ENCODE data around the gene PPAT. TPM values are rescaled to one million over a fixed set of nuclear protein-coding genes. Genes with fewer than 3 reads are reported as not detected.
"Not testable (repeated sequence)": the region's sequence is repeated elsewhere in the genome, so short reads cannot be mapped to it uniquely, and the experiment has no call there.

PPAT gene
- total RNA-seq, 1 donor from 2014 or later = 30.9 TPM

GRCh38 chr4:56374956-56375355, 60.5 kb downstream of the PPAT start:
- Mint-ChIP-seq H3K4me3 (no peak overlapping the region), H3K4me1 (peaks cover 20% of the 10 kb centered on the region)
- no peak for DNase-seq (ENCODE audit: low spot score in 2 of 2, unreplicated experiment in 2 of 2)

GRCh38 chr4:56372774-56373173, 62.6 kb downstream of the PPAT start:
- Mint-ChIP-seq H3K27ac (no peak overlapping the region), H3K4me3 (no peak overlapping the region), H3K27me3 (ENCODE audit: low read depth) (no peaks in the 10 kb centered on the region), H3K4me1 (peaks cover 20% of the 10 kb centered on the region), H3K36me3 (peaks cover 39% of the 10 kb centered on the region), H3K9me3 (peaks cover 4% of the 10 kb centered on the region)
- no peak for DNase-seq (ENCODE audit: low spot score in 2 of 2, unreplicated experiment in 2 of 2)
- no peak for TF ChIP-seq CTCF (IDR thresholded peaks at IDR 0.05; ENCODE audit: unreplicated experiment)

More at GRCh38 chr4:56374956-56375355, 60.5 kb downstream of the PPAT start:
- Mint-ChIP-seq H3K27ac (peak overlapping the region; percentile 50), H3K9me3 (no peaks in the 10 kb centered on the region), H3K36me3 (peaks cover 22% of the 10 kb centered on the region), H3K27me3 (ENCODE audit: low read depth) (no peaks in the 10 kb centered on the region)
- no peak for TF ChIP-seq CTCF (IDR thresholded peaks at IDR 0.05; ENCODE audit: unreplicated experiment)

GRCh38 chr4:56371426-56372220, 63.8 kb downstream of the PPAT start:
- H3K9me3 Mint-ChIP-seq = peaks cover 4% of the 10 kb centered on the region
- H3K27me3 Mint-ChIP-seq (ENCODE audit: low read depth) = no peaks in the 10 kb centered on the region
- peaks cover 20% of the 10 kb centered on the region for H3K4me1 Mint-ChIP-seq
- H3K36me3 Mint-ChIP-seq = peaks cover 34% of the 10 kb centered on the region
- DNase-seq (ENCODE audit: low spot score in 2 of 2, unreplicated experiment in 2 of 2) = no peak
- peak overlapping the region; percentile 65 for H3K27ac Mint-ChIP-seq
- H3K4me3 Mint-ChIP-seq = no peak overlapping the region
- TF ChIP-seq CTCF (IDR thresholded peaks at IDR 0.05; ENCODE audit: unreplicated experiment) = no peak

GRCh38 chr4:56370377-56370776, 65.0 kb downstream of the PPAT start:
- H3K27ac Mint-ChIP-seq = no peak overlapping the region
- no peak for DNase-seq (ENCODE audit: low spot score in 2 of 2, unreplicated experiment in 2 of 2)
- TF ChIP-seq CTCF (IDR thresholded peaks at IDR 0.05; ENCODE audit: unreplicated experiment) = no peak
- peaks cover 7% of the 10 kb centered on the region for H3K9me3 Mint-ChIP-seq
- peaks cover 16% of the 10 kb centered on the region for H3K4me1 Mint-ChIP-seq
- H3K4me3 Mint-ChIP-seq = no peak overlapping the region
- H3K36me3 Mint-ChIP-seq = peaks cover 31% of the 10 kb centered on the region
- H3K27me3 Mint-ChIP-seq (ENCODE audit: low read depth) = no peaks in the 10 kb centered on the region

GRCh38 chr4:56362981-56363380, 72.4 kb downstream of the PPAT start:
- H3K27me3 Mint-ChIP-seq (ENCODE audit: low read depth); DNase-seq (ENCODE audit: low spot score in 2 of 2, unreplicated experiment in 2 of 2); H3K27ac Mint-ChIP-seq; H3K4me3 Mint-ChIP-seq; H3K9me3 Mint-ChIP-seq; H3K4me1 Mint-ChIP-seq: not testable (repeated sequence)
- peaks cover 58% of the 10 kb centered on the region for H3K36me3 Mint-ChIP-seq

GRCh38 chr4:56360071-56360470, 75.3 kb downstream of the PPAT start:
- Mint-ChIP-seq H3K27me3 (ENCODE audit: low read depth) (no peaks in the 10 kb centered on the region), H3K9me3 (peaks cover 6% of the 10 kb centered on the region), H3K36me3 (peaks cover 62% of the 10 kb centered on the region), H3K4me3 (no peak overlapping the region), H3K4me1 (no peaks in the 10 kb centered on the region), H3K27ac (no peak overlapping the region)
- TF ChIP-seq CTCF (IDR thresholded peaks at IDR 0.05; ENCODE audit: unreplicated experiment) = no peak
- DNase-seq (ENCODE audit: low spot score in 2 of 2, unreplicated experiment in 2 of 2) = no peak

Data from mesothelial cell of epicardium (in vitro differentiated cells).